GM19193 (cell line): ENCODE data around the gene NHS.

Experiments
- POLR2A ChIP-seq: IDR thresholded peaks from 4 replicates; pipeline ENCODE4 v1.6.1; 2011; ENCODE audit not compliant: insufficient read depth, insufficient read length; ENCODE audit errors: extremely low read depth

The NHS gene

DNA sequence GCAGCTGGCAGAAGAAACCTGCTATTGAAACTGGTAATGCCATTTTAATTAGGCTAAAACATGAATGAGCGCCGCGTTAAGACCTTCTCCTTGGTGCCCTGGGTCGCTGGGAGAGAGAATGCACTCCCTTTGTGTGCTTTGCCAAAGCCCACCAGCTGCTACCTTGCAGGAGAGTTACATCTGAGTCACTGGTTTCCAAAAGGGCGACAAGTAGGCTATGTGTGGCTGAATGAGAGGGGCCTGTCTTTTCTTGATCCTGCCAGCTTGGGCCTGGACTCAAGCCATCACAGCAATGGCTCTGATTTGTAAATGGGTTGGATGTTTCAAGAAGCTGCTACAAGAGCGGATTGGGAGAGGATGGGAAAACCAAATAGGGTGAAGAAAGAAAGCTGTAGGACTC lies 81.5 kb downstream of the NHS start:
- no peak for TF ChIP-seq POLR2A

DNA sequence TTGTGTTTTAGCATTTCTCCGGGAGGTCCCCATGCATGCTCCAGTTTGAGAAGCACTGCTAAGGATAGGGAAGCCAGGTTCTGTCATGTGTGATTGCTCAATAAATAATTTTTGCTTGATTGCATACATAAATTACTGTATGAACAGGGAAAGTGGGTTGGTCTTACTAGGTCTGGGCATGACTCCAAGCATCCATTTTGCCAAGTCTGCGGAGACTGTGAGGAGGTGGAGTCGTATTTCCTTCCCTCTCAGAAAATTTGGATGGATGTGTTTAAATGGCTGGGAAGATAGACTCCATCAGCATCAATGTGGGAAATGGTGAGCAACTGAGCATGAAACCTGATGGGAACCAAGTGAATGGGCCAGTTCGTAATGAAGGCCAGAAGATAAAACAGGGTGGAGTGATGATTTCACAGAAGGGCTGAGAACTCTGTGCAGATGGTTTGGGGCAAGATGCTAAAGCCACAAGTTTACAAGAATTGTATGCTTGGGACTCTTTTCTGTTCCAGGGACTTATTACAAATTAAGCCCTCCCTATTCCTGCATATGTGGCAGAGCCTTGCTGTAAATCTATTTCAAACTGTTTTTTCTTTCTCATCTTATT lies 84.1 kb downstream of the NHS start:
- TF ChIP-seq POLR2A: no peak

DNA sequence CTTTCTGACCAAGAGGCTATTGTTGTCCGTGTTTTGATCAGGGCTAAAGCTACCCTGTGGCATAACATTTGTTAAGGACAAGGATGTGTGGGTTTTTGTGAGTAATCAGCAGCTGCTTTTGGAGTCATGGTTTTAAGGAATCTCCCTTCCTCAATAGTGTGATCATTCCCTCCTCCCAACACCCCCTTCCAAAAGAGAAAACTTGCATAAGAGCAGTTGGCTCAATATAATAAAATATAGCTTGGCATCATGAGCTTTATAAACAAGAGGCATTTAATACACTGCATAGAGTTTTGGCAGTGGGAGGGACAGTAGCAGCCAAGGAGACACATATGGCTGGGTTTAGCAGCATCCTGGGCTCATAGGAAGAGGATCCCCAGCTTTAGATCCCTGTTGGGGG lies 84.7 kb downstream of the NHS start:
- TF ChIP-seq POLR2A: no peak

DNA sequence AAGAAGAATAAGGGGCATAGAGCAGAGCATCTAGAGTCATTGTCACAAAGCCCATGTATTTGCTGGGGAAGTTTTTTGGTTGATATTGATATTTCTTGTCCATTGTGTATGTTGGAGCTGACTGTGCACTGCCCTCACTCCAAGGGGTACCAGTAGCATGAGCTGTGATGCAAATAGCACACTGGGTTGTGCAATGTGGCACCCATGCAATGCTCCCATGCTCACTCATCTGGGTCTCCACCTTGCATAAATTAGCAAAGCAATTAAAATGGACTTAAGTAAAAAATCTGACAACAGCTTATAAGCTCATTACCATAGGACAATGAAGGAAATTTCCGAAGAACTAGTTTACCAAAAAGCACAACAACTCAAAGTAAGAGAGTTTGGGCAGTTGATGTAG lies 87.9 kb downstream of the NHS start:
- TF ChIP-seq POLR2A: no peak

DNA sequence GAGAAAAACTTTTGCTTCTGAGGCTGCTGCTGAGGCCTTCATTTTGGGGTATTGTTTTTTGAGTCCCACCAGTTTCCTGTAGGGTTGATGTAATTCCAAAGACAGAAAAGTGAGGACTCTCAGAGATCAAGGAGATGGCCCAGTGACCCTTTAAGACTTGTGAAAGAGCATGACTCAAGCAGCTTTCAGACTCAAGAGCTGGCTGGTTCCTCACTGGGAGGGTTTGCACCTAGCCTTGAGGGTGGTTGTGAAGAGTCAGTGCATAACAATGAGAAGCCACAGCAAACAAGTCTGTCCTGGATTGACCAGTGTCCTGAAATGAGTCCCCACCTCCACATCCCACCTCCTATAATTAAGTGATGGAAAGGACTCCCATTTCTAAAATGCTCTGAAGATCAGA lies 89.2 kb downstream of the NHS start:
- TF ChIP-seq POLR2A: no peak

DNA sequence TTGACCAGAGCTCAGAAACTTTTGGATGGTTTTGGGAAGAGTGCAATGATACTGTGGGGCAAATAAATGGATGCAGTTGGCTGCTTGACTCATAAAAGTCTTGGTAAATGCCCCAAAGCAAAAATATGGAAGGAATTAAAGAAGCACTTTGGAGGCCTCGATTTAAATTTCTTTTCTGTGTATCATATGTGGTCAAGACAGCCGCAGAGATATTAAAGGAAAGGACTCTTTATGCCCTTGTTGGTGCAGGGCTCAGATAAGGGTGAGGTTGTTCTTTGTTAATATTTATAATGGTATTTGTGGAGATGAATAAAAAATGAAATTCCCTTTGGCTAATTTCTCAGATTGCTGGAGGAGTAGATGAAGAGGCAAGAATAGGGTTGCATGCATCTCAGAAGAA lies 90.2 kb downstream of the NHS start:
- TF ChIP-seq POLR2A: no peak

DNA sequence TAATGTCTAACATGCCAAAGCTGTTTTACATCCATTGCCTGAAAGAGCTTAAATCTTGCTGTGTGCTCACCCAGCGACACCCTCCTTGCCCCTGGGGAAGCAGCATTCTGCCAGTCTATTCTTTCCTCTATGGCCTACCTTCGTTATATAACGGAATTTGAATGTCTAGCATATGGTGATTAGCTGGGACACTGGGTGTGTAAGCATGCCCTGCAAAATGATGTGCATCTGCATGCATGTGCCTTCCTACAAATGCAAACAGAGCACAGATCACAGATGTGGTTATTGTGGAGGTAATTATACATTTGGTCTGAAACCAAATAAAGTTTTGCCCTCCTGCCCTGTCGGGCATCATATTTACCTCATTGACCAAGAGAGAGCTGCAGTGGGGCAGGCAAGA lies 90.8 kb downstream of the NHS start:
- TF ChIP-seq POLR2A: no peak

DNA sequence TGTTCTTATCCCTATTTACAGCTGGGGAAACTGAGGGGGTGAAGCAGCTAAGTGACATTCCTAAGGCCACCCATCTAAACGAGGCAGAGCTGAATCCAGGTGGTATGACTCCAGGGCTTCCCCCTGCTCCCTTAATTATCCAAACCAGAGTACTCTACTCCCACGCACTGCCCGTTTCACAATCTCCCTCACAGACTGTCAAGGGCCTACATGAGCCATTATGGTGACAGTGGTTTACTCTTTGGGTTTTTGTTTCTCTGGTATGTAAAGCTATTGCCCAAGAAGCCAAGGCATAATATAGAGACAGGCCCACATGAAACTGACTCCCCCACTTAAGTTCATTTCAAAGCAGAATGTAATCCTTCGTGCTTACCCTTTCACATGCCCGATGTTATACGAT lies 95.1 kb downstream of the NHS start:
- no peak for TF ChIP-seq POLR2A

DNA sequence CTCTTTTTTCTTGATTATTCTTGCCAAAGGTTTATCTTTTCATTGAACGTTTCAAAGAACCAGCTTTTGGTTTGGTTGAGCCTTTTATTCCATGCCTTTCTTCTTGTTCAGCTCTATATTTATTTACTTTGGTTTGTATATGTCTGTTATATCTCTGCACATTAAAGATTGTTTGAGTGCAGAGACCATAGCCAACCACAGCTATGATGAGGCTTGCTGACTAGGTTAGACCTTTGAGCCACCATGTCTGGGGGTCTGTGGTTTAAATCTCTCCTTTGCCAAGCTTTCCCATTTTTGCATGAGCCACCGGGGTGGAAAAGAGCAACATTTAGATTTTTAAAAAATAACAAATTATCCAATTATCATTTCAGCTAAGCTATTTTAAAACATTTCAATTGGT lies 96.1 kb downstream of the NHS start:
- no peak for TF ChIP-seq POLR2A

DNA sequence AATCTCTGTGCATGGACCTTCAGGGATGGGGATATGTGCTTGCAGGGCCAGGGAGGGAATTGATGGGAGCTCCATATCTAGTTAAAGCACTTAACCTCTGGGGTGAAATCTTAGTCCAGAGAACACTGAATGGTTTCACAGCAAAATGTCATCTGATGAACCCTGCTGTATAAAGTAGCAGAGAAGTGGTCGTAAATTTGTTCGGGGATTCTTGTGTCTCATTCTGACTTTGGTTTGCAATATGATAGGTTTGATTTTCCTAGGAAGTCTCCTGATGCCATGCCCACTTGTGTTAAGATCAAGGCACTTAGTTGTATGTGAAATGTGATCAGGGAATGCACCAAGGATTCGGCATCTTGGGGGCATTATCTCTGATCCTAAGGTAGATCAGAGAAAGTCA lies 96.9 kb downstream of the NHS start:
- TF ChIP-seq POLR2A: no peak

DNA sequence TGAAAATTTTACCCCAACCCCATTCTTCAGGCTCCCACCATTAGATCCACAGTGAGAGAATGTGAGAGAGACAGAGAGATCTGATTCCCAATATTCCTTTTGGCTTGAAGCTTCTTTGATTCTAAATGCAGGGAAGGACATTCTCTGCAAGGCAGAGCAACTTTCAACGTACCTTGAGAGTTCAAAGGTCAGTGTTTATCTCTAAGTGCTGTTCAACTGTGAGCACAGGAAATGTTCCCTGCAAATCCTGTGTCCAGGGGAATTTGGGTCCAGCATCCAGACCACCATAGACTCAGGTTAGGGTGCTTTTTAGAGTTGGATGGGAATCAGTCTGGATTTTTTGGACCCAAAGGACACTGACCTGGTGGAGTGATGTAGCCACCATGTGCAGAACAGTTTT lies 97.4 kb downstream of the NHS start:
- TF ChIP-seq POLR2A: no peak

DNA sequence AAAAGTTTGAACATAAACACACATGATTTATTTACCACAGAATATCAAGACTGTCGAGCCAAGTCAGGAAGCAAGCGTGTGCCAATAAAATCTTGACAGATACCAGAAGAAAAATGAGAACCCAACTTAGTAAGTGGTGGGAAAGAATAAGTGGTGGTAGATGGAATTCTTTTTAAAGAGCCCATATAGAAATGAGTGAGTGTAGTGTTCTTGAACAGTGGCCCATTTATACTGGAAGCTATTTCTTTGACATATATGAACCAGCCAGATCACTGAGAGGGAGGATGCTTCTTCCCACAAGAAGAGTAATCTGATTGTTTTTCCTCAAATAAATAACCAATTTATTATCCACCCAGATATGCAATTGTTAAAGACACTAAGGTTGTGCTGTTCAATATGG lies 98.0 kb downstream of the NHS start:
- TF ChIP-seq POLR2A: no peak

DNA sequence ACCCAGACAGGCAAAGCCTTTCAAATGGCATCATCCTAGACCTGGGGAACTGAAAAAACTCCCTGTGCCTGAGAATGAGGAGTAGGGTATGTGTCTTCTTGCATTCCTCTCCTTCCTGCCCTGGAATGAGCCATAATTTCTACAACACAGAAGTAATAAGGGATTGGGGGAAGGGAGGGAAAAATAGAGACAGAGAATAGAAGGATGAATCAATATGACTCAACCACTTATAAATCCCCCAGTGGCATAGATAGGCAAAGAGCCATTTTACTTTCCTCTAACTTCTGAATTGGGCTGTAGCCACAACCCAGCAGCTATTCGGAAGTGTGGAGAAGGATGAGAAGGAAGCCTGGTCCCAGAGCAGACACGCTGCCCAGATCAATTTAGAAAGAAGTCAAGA lies 99.9 kb downstream of the NHS start:
- TF ChIP-seq POLR2A: no peak

DNA sequence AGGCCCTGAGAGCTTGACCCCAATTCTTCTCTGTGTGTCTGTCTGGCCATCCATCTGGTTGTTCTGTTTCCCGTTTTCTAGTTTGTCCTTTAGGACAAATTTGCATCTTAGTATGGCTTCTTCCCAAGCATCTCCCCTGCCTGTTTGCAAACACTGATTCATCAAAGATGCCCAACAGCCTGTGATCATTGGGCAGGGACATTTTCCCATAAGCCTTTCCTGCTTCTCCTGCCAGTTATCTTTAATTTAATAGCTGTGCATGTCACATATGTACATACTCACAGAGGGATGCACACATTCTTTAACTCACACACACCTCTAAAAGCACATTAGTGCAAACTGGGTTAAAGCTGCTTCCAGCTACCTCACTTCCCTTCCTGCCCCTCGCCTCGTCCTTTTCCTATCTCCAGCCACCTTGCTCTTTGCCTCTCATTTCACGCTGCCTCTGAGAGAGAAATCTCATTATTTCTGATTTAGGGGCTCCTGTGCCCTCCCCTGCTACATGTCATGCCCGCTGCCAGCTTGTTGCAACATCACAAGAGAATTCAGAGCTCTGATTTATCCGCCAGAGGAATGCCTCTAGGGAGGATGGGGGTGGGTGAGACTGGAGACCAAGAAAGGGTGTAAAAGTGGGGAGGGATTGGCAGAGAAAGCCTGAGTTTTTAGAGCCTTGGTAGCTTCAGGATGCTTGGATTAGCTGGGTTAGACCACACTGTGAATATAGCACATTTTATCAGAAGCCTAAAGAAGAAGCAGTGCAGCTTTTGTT lies 100.6 kb downstream of the NHS start:
- TF ChIP-seq POLR2A: no peak

DNA sequence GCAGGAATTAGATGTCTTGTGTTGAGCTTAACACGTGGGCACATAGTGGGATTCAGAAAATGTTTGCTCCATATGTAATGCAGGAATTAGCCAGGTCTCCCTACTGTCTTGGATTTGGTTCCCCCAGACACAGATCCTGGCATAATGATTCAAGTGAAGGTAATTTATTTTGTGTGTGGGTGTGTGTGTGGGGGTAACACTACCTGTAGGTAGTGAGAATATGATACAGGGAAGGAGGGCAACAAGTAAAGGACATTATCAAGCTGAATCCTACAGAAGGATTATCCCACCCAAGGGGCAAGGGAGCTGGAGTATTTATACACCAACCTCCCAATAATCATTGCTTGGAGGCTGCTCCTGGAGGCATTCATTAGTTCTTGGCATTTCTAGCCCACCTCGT lies 101.4 kb downstream of the NHS start:
- no peak for TF ChIP-seq POLR2A

DNA sequence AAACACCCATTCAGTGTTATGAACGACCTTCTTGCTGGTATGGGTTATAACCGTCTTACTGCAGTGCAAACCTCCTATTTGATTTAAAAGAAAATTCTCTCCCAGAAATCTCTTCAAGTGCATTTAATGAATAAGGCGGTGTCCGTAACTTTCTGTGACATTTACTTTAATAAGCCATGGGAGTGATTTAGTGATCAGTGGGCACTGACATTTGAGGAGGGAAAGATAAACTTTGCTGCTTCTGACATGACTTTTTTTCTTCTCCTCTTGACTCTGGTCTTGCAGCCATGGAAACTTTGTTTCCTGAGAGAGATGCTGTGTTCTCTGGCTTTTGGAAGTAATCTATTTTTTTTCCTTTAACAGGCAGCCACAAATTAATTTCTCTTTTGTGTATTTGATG lies 106.1 kb downstream of the NHS start:
- TF ChIP-seq POLR2A: no peak

DNA sequence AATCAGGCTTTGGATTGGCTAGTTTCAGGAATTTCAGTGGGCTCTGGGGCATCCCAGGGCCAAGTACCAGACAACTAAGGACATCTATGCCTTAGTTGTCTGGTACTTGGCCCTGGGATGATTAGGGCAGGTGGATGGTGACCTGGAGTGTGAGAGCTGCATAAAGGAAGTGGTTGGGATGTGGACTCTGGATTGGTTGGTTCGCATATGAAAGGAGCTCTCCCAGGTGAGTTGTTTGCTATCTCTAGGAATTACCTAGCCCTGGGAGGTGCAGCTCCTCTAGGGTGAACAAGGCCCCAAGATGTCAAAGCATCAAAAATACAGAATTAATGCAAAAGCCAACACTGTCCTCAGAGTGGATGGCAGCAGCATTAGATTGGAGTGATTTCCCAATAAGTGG lies 109.6 kb downstream of the NHS start:
- no peak for TF ChIP-seq POLR2A
